22Rv1 (cell line): Measurements from ENCODE around the gene KCNA4.
"Not testable (repeated sequence)": the region's sequence is repeated elsewhere in the genome, so short reads cannot be mapped to it uniquely, and the experiment has no call there.

Experiments used
- ZFX ChIP-seq: fragments of 450-650 bp; IDR thresholded peaks from 2 replicates; pipeline ENCODE4 v1.6.1; 2017; ENCODE audit warnings: antibody characterized with exemption, borderline replicate concordance
- TF ChIP-seq, protein P1 (sequence below): fragments of 450-650 bp; IDR thresholded peaks from 2 replicates; pipeline ENCODE4 v1.5.1; 2017; ENCODE audit warnings: mild to moderate bottlenecking

DNA sequence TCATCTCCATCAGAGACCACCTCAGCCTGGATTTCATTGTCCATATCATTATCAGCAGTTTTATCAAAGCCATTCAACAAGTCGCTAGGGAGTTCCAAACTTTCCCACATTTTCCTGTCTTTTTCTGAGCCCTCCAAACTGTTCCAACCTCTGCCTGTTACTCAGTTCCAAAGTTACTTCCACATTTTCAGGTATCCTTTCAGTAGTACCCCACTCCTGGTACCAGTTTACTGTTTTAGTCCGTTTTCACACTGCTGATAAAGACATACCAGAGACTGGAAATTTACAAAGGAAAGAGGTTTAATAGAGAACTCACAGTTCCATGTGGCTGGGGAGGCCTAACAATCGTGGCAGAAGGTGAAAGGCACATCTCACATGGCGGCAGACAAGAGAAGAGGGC lies 17.9 kb upstream of the KCNA4 start:
- TF ChIP-seq, protein P1, sequence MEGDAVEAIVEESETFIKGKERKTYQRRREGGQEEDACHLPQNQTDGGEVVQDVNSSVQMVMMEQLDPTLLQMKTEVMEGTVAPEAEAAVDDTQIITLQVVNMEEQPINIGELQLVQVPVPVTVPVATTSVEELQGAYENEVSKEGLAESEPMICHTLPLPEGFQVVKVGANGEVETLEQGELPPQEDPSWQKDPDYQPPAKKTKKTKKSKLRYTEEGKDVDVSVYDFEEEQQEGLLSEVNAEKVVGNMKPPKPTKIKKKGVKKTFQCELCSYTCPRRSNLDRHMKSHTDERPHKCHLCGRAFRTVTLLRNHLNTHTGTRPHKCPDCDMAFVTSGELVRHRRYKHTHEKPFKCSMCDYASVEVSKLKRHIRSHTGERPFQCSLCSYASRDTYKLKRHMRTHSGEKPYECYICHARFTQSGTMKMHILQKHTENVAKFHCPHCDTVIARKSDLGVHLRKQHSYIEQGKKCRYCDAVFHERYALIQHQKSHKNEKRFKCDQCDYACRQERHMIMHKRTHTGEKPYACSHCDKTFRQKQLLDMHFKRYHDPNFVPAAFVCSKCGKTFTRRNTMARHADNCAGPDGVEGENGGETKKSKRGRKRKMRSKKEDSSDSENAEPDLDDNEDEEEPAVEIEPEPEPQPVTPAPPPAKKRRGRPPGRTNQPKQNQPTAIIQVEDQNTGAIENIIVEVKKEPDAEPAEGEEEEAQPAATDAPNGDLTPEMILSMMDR: not testable (repeated sequence)
- not testable (repeated sequence) for TF ChIP-seq ZFX
